Ishikawa (cell line): ENCODE results near the gene SH3TC2.

ENCODE experiments used
- CEBPB ChIP-seq: IDR thresholded peaks from 2 replicates; pipeline ENCODE4 v1.6.1; 2012
- EGR1 ChIP-seq: IDR thresholded peaks from 2 replicates; pipeline ENCODE4 v1.6.1; 2012
- EP300 ChIP-seq: IDR thresholded peaks from 2 replicates; pipeline ENCODE4 v1.6.1; 2012; ENCODE audit warnings: borderline replicate concordance
- MAX ChIP-seq: IDR thresholded peaks from 2 replicates; pipeline ENCODE4 v1.6.1; 2012
- NFIC ChIP-seq: IDR thresholded peaks from 2 replicates; pipeline ENCODE4 v1.6.1; 2012
- RAD21 ChIP-seq: IDR thresholded peaks from 2 replicates; pipeline ENCODE4 v1.6.1; 2012; ENCODE audit warnings: low read depth
- REST ChIP-seq: IDR thresholded peaks from 2 replicates; pipeline ENCODE4 v1.6.1; 2012; ENCODE audit warnings: low read depth, mild to moderate bottlenecking
- TAF1 ChIP-seq: IDR thresholded peaks from 2 replicates; pipeline ENCODE4 v1.6.1; 2012; ENCODE audit warnings: low read depth, mild to moderate bottlenecking
- TCF12 ChIP-seq: IDR thresholded peaks from 2 replicates; pipeline ENCODE4 v1.6.1; 2012; ENCODE audit warnings: low read depth
- TEAD4 ChIP-seq: IDR thresholded peaks from 2 replicates; pipeline ENCODE4 v1.6.1; 2012
- USF1 ChIP-seq: IDR thresholded peaks from 2 replicates; pipeline ENCODE4 v1.6.1; 2012
- YY1 ChIP-seq: IDR thresholded peaks from 2 replicates; pipeline ENCODE4 v1.6.1; 2012; ENCODE audit warnings: low read depth
- ZBTB7A ChIP-seq: IDR thresholded peaks from 2 replicates; pipeline ENCODE4 v1.6.1; 2012; ENCODE audit warnings: low read depth

- TF ChIP-seq USF1, result no peak
- no peak for TF ChIP-seq REST
- TF ChIP-seq EP300, result no peak
- TF ChIP-seq RAD21, result no peak
- no peak for TF ChIP-seq MAX
- TF ChIP-seq EGR1, result no peak
- TF ChIP-seq YY1, result no peak
- TF ChIP-seq NFIC, result no peak
- TF ChIP-seq TCF12, result no peak
- no peak for TF ChIP-seq TAF1
- TF ChIP-seq TEAD4, result no peak
- no peak for TF ChIP-seq ZBTB7A
- no peak for TF ChIP-seq CEBPB
Measured at GRCh38 chr5:149053072-149053695, 9.7 kb downstream of the SH3TC2 start.
